BE2C (cell line): ENCODE results near the gene CCDC86.

Experiments used
- DNase-seq: peaks from one replicate; pipeline ENCODE4 v3.0.0-alpha.2; 2020
- H3K27me3 ChIP-seq: fragments of 250-450 bp; sonication (Bioruptor Pico); 2 replicates; pipeline ENCODE4 v1.5.1; 2020; ENCODE audit warnings: mild to moderate bottlenecking
- H3K36me3 ChIP-seq: fragments of 250-450 bp; sonication (Bioruptor Pico); 2 replicates; pipeline ENCODE4 v1.5.1; 2020; ENCODE audit warnings: mild to moderate bottlenecking
- H3K4me1 ChIP-seq: fragments of 250-450 bp; sonication (Bioruptor Pico); 2 replicates; pipeline ENCODE4 v1.5.1; 2020
- H3K4me3 ChIP-seq: 2 replicates; pipeline ENCODE4 v1.5.1; 2011; ENCODE audit warnings: low read depth, low read length
- H3K9me3 ChIP-seq: fragments of 250-450 bp; sonication (Bioruptor Pico); 2 replicates; pipeline ENCODE4 v1.5.1; 2020
- CTCF ChIP-seq: IDR thresholded peaks from 2 replicates; pipeline ENCODE4 v1.5.1; 2012; ENCODE audit warnings: mild to moderate bottlenecking, low read depth, low read length

CCDC86 gene

GRCh38 chr11:60801194-60801593 lies 40.7 kb upstream of the CCDC86 start:
- no peaks in the 10 kb centered on the region for H3K27me3 ChIP-seq
- H3K9me3 ChIP-seq = no peaks in the 10 kb centered on the region
- TF ChIP-seq CTCF = no peak
- no peaks in the 10 kb centered on the region for H3K36me3 ChIP-seq
- no peak overlapping the region for H3K4me3 ChIP-seq
- no peak for DNase-seq
- no peaks in the 10 kb centered on the region for H3K4me1 ChIP-seq

- DNase-seq = no peak
- Histone ChIP-seq H3K4me3 (no peak overlapping the region), H3K4me1 (no peaks in the 10 kb centered on the region), H3K9me3 (no peaks in the 10 kb centered on the region), H3K36me3 (no peaks in the 10 kb centered on the region), H3K27me3 (no peaks in the 10 kb centered on the region)
- no peak for TF ChIP-seq CTCF
These were observed 38.5 kb upstream of the CCDC86 start for GRCh38 chr11:60803273-60803936.

- Histone ChIP-seq H3K36me3 (no peaks in the 10 kb centered on the region), H3K4me1 (no peaks in the 10 kb centered on the region), H3K27me3 (no peaks in the 10 kb centered on the region), H3K9me3 (no peaks in the 10 kb centered on the region), H3K4me3 (no peak overlapping the region)
- no peak for DNase-seq
- TF ChIP-seq CTCF = no peak
These were observed 32.7 kb upstream of the CCDC86 start for GRCh38 chr11:60809249-60809648.

GRCh38 chr11:60809691-60810090 lies 32.2 kb upstream of the CCDC86 start:
- H3K27me3 ChIP-seq = no peaks in the 10 kb centered on the region
- no peak for TF ChIP-seq CTCF
- no peaks in the 10 kb centered on the region for H3K36me3 ChIP-seq
- H3K4me3 ChIP-seq = no peak overlapping the region
- DNase-seq = no peak
- no peaks in the 10 kb centered on the region for H3K4me1 ChIP-seq
- H3K9me3 ChIP-seq = no peaks in the 10 kb centered on the region

GRCh38 chr11:60810151-60810550 lies 31.8 kb upstream of the CCDC86 start:
- no peaks in the 10 kb centered on the region for H3K4me1 ChIP-seq
- no peak for TF ChIP-seq CTCF
- DNase-seq = no peak
- H3K9me3 ChIP-seq = no peaks in the 10 kb centered on the region
- no peaks in the 10 kb centered on the region for H3K36me3 ChIP-seq
- no peak overlapping the region for H3K4me3 ChIP-seq
- H3K27me3 ChIP-seq = no peaks in the 10 kb centered on the region

- Histone ChIP-seq H3K27me3 (no peaks in the 10 kb centered on the region), H3K4me3 (no peak overlapping the region), H3K9me3 (no peaks in the 10 kb centered on the region), H3K4me1 (no peaks in the 10 kb centered on the region), H3K36me3 (no peaks in the 10 kb centered on the region)
- no peak for TF ChIP-seq CTCF
- DNase-seq = no peak
These were observed 31.3 kb upstream of the CCDC86 start for GRCh38 chr11:60810569-60810968.
